NCI-H1092 treated with DMSO at 0.1 percent for 48 hours (cell line): ENCODE measurements around the gene ZNF276.

Experiments
- DNase-seq: peaks from one replicate; lab custom pipeline; 2025; lab: John Stamatoyannopoulos, UW

The ZNF276 gene

DNA sequence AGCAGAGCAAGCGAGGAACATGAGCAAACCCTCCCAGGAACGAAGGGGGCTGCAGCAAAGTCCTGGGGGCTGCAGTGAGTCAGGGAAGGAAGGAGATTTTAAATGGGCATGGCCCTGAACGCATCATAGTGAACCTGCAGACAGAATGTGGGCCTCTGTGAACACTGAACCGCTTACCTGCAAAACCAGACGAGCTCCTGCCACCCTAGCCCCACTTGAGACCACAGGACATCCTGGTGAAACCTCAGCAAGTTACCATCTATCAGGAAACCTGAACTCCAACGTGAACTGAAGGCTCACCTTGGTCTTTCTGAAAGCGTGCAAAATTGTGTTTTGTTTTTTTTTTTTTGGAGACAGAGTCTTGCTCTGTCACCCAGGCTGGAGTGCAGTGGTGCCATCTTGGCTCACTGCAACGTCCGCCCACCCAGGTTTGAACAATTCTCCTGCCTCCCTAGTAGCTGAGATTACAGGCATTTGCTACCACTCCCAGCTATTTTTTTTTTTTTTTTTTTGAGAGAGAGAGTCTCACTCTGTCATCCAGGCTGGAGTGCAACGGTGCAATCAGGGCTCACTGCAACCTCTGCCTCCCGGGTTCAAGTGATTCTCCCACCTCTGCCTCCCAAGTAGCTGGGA, 64.3 kb downstream of the ZNF276 start:
- no peak for DNase-seq

DNA sequence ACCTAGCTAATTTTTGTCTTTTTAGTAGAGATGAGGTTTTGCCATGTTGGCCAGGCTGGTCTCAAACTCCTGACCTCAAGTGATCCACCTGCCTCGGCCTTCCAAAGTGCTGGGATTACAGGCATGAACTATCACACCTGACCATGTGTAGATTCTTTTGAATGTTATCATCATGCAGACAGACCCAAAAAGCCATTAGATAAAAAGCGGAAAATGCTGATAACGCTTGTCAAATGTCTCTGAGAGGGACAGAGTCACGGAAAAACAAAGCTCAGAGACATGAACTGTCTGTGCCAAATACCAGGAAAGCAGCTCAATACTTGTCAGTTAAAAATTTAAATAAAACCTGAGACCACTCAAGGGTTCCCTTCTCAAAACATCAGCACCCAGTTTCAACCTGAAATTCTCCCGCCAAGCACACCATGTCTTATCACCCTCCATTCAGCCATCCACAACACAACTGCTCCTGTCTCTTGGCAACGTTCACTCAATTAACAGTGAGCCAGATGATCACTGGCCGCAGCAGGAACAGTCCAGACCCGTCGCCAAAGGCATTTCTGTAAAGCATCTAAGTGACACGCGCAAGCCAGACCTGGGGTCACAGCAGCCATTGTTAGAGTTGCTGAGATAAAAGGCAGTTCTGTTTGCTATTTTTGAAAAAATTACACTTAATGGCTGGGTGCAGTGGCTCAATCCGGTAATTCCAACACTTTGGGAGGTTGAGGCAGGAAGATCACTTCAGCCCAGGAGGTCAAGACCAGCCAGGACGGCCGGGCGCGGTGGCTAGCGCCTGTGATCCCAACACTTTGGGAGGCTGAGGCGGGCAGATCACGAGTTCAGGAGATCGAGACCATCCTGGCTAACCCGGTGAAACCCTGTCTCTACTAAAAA, 65.4 kb downstream of the ZNF276 start:
- DNase-seq: no peak

DNA sequence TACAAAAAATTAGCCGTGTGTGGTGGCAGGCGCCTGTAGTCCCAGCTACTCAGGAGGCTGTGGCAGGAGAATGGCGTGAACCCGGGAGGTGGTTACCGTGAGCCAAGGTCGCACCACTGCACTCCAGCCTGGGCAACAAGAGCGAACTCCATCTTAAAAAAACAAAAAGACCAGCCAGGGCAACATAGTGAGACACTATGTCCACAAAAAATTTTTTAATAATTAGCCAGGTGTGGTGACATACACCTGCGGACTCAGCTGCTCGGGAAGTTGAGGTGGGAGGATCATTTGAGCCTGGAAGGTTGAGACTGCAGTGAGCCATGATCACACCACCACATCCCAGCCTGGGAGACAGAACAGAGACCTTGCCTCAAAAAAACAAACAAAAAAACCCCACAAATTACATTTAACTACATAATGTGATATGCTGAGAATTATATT, 66.0 kb downstream of the ZNF276 start:
- no peak for DNase-seq
